HEK293 (cell line): ENCODE measurements around the gene PTPRF.

Experiments used
- CTCF ChIA-PET: fragments of 350-600 bp; formaldehyde crosslinking; extraction: SDS; loops from one replicate; lab custom pipeline; 2021; ENCODE audit warnings: antibody characterized with exemption; lab: Yijun Ruan, JAX
- POLR2A ChIA-PET: fragments of 300-600 bp; formaldehyde crosslinking; extraction: SDS; loops from one replicate; lab custom pipeline; 2020; ENCODE audit warnings: antibody characterized with exemption, inconsistent platforms; lab: Yijun Ruan, JAX
- H3K27ac ChIP-seq: fragments of 200-500 bp; sonication (Bioruptor generic); 2 replicates; pipeline ENCODE4 v1.5.1; 2014; ENCODE audit warnings: low read depth, low read length, control low read depth, inconsistent platforms; ENCODE audit errors: extremely low read depth
- H3K36me3 ChIP-seq, 2 experiments: fragments of 200-500 bp in 1 of 2; sonication (Bioruptor generic) in 1 of 2; 1 replicate in 1 of 2; 2 replicates in 1 of 2; pipeline ENCODE4 v1.5.1; 2014 to 2017; ENCODE audit warnings: inconsistent platforms in 2 of 2, low read length in 2 of 2; ENCODE audit not compliant: control insufficient read depth in 2 of 2, insufficient read depth in 1 of 2
- H3K4me1 ChIP-seq: fragments of 200-500 bp; sonication (Bioruptor generic); 2 replicates; pipeline ENCODE4 v1.5.1; 2014; ENCODE audit warnings: mild to moderate bottlenecking, low read length, inconsistent platforms; ENCODE audit not compliant: control insufficient read depth, insufficient read depth
- H3K4me3 ChIP-seq: 2 replicates; pipeline ENCODE4 v1.5.1; 2011; ENCODE audit warnings: low read depth, mild to moderate bottlenecking, control low read depth, low read length, moderate library complexity
- H3K9me3 ChIP-seq: fragments of 200-500 bp; sonication (Bioruptor generic); 2 replicates; pipeline ENCODE4 v1.5.1; 2014; ENCODE audit warnings: low read depth, low read length, inconsistent platforms; ENCODE audit not compliant: control insufficient read depth, insufficient read depth
- GFI1B ChIP-seq: fragments of 450-650 bp; formaldehyde crosslinking; IDR thresholded peaks from 2 replicates; pipeline ENCODE4 v1.5.1; 2016; ENCODE audit warnings: missing biosample characterization, missing genetic modification characterization
- GLI2 ChIP-seq: fragments of 450-650 bp; formaldehyde crosslinking; IDR thresholded peaks from 2 replicates; pipeline ENCODE4; 2017; ENCODE audit warnings: missing biosample characterization, missing genetic modification characterization, low read depth, borderline replicate concordance
- HOXA7 ChIP-seq: sonication (generic); formaldehyde crosslinking; IDR thresholded peaks from 2 replicates; pipeline ENCODE4 v1.8.1; 2022; ENCODE audit warnings: missing genetic modification reagents, borderline replicate concordance
- IKZF3 ChIP-seq: fragments of 450-650 bp; IDR thresholded peaks from 2 replicates; pipeline ENCODE4 v1.5.0; 2018; ENCODE audit warnings: missing biosample characterization, mild to moderate bottlenecking, missing genetic modification characterization, moderate library complexity
- KLF16 ChIP-seq: fragments of 450-650 bp; formaldehyde crosslinking; IDR thresholded peaks from 2 replicates; pipeline ENCODE4 v1.5.1; 2017; ENCODE audit warnings: missing biosample characterization, missing genetic modification characterization
- MEIS1 ChIP-seq: sonication (generic); formaldehyde crosslinking; IDR thresholded peaks from 2 replicates; pipeline ENCODE4 v1.8.1; 2022; ENCODE audit warnings: missing genetic modification reagents, mild to moderate bottlenecking, borderline replicate concordance
- ZBTB20 ChIP-seq: fragments of 450-650 bp; formaldehyde crosslinking; IDR thresholded peaks from 2 replicates; pipeline ENCODE4 v1.5.1; 2016; ENCODE audit warnings: missing biosample characterization, missing genetic modification characterization
- ZFP3 ChIP-seq: fragments of 450-650 bp; formaldehyde crosslinking; IDR thresholded peaks from 2 replicates; pipeline ENCODE4 v1.5.1; 2016; ENCODE audit warnings: low read depth, missing biosample characterization, missing genetic modification characterization
- ZFP69B ChIP-seq: fragments of 450-650 bp; formaldehyde crosslinking; IDR thresholded peaks from 2 replicates; pipeline ENCODE4 v1.5.1; 2016; ENCODE audit warnings: missing biosample characterization, missing genetic modification characterization
- ZNF112 ChIP-seq: fragments of 450-650 bp; formaldehyde crosslinking; IDR thresholded peaks from 2 replicates; pipeline ENCODE4 v1.5.0; 2017; ENCODE audit warnings: missing biosample characterization, missing genetic modification characterization
- ZNF146 ChIP-seq: fragments of 450-650 bp; formaldehyde crosslinking; IDR thresholded peaks from 2 replicates; pipeline ENCODE4 v1.5.1; 2016; ENCODE audit warnings: missing biosample characterization, missing genetic modification characterization
- ZNF157 ChIP-seq: fragments of 450-650 bp; formaldehyde crosslinking; IDR thresholded peaks from 2 replicates; pipeline ENCODE4 v1.5.1; 2016; ENCODE audit warnings: missing biosample characterization, missing genetic modification characterization
- ZNF248 ChIP-seq: fragments of 450-650 bp; formaldehyde crosslinking; IDR thresholded peaks from 2 replicates; pipeline ENCODE4 v1.5.1; 2017; ENCODE audit warnings: missing biosample characterization, missing genetic modification characterization
- ZNF324 ChIP-seq: fragments of 450-650 bp; formaldehyde crosslinking; IDR thresholded peaks from 2 replicates; pipeline ENCODE4 v1.5.1; 2016; ENCODE audit warnings: missing biosample characterization, missing genetic modification characterization
- ZNF416 ChIP-seq: fragments of 450-650 bp; formaldehyde crosslinking; IDR thresholded peaks from 2 replicates; pipeline ENCODE4 v1.5.1; 2016; ENCODE audit warnings: missing biosample characterization, missing genetic modification characterization
- ZNF544 ChIP-seq: fragments of 450-650 bp; formaldehyde crosslinking; IDR thresholded peaks from 2 replicates; pipeline ENCODE4 v1.5.0; 2017; ENCODE audit warnings: missing biosample characterization, missing genetic modification characterization
- ZNF610 ChIP-seq: fragments of 450-650 bp; formaldehyde crosslinking; IDR thresholded peaks from 2 replicates; pipeline ENCODE4 v1.5.1; 2016; ENCODE audit warnings: missing biosample characterization, missing genetic modification characterization, borderline replicate concordance
- ZNF629 ChIP-seq: fragments of 450-650 bp; formaldehyde crosslinking; IDR thresholded peaks from 2 replicates; pipeline ENCODE4 v1.5.1; 2017; ENCODE audit warnings: missing biosample characterization, missing genetic modification characterization
- ZNF701 ChIP-seq: fragments of 450-650 bp; formaldehyde crosslinking; IDR thresholded peaks from 2 replicates; pipeline ENCODE4 v1.5.1; 2016; ENCODE audit warnings: missing biosample characterization, missing genetic modification characterization
- ZNF777 ChIP-seq: fragments of 450-650 bp; formaldehyde crosslinking; IDR thresholded peaks from 2 replicates; pipeline ENCODE4 v1.5.1; 2017; ENCODE audit warnings: missing biosample characterization, missing genetic modification characterization, borderline replicate concordance
- ZSCAN30 ChIP-seq: fragments of 450-650 bp; IDR thresholded peaks from 2 replicates; pipeline ENCODE4 v1.5.1; 2018; ENCODE audit warnings: missing biosample characterization, mild to moderate bottlenecking, missing genetic modification characterization, moderate library complexity
- TF ChIP-seq, protein P1 (sequence below): fragments of 450-650 bp; formaldehyde crosslinking; IDR thresholded peaks from 2 replicates; pipeline ENCODE4 v1.5.1; 2017; ENCODE audit warnings: missing biosample characterization, mild to moderate bottlenecking, missing genetic modification characterization, moderate library complexity
- TF ChIP-seq, protein P2 (sequence below): fragments of 450-650 bp; formaldehyde crosslinking; IDR thresholded peaks from 2 replicates; pipeline ENCODE4 v1.5.1; 2016; ENCODE audit warnings: missing biosample characterization, missing genetic modification characterization
- TF ChIP-seq, protein P3 (sequence below): fragments of 450-650 bp; formaldehyde crosslinking; IDR thresholded peaks from 2 replicates; pipeline ENCODE4 v1.5.1; 2016; ENCODE audit warnings: missing biosample characterization, missing genetic modification characterization
- TF ChIP-seq, protein P4 (sequence below): IDR thresholded peaks from 2 replicates; pipeline ENCODE4 v1.6.1; 2011; ENCODE audit warnings: mild to moderate bottlenecking, low read depth, low read length, borderline replicate concordance

PTPRF gene

DNA sequence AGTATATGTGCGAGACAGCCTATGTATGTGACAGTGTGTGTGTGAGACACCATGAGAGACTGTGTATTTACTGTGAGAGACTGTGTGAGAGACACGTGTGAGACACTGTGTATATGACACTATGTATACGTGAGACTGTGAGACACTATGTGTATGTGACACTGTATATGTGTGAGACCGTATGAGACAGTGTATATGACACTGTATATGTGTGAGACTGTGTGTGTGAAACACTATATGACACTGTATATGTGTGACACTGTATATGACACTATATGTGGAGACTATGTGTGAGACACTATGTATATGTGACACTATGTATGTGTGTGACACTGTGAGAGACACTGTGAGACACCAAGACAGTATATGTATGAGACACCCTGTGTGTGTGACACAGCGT, 66.3 kb downstream of the PTPRF start (continued):
- TF ChIP-seq ZNF324 (tag by site-specific recombination) (no peak), ZBTB20 (no peak), ZNF146 (tag by site-specific recombination) (no peak), MEIS1 (CRISPR knock-in tag) (no peak), ZNF777 (tag by site-specific recombination) (no peak)
- TF ChIP-seq, protein P1, sequence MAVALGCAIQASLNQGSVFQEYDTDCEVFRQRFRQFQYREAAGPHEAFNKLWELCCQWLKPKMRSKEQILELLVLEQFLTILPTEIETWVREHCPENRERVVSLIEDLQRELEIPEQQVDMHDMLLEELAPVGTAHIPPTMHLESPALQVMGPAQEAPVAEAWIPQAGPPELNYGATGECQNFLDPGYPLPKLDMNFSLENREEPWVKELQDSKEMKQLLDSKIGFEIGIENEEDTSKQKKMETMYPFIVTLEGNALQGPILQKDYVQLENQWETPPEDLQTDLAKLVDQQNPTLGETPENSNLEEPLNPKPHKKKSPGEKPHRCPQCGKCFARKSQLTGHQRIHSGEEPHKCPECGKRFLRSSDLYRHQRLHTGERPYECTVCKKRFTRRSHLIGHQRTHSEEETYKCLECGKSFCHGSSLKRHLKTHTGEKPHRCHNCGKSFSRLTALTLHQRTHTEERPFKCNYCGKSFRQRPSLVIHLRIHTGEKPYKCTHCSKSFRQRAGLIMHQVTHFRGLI (tag by site-specific recombination) = no peak
- TF ChIP-seq, protein P2, sequence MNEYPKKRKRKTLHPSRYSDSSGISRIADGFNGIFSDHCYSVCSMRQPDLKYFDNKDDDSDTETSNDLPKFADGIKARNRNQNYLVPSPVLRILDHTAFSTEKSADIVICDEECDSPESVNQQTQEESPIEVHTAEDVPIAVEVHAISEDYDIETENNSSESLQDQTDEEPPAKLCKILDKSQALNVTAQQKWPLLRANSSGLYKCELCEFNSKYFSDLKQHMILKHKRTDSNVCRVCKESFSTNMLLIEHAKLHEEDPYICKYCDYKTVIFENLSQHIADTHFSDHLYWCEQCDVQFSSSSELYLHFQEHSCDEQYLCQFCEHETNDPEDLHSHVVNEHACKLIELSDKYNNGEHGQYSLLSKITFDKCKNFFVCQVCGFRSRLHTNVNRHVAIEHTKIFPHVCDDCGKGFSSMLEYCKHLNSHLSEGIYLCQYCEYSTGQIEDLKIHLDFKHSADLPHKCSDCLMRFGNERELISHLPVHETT (tag by site-specific recombination) = no peak
- TF ChIP-seq, protein P3, sequence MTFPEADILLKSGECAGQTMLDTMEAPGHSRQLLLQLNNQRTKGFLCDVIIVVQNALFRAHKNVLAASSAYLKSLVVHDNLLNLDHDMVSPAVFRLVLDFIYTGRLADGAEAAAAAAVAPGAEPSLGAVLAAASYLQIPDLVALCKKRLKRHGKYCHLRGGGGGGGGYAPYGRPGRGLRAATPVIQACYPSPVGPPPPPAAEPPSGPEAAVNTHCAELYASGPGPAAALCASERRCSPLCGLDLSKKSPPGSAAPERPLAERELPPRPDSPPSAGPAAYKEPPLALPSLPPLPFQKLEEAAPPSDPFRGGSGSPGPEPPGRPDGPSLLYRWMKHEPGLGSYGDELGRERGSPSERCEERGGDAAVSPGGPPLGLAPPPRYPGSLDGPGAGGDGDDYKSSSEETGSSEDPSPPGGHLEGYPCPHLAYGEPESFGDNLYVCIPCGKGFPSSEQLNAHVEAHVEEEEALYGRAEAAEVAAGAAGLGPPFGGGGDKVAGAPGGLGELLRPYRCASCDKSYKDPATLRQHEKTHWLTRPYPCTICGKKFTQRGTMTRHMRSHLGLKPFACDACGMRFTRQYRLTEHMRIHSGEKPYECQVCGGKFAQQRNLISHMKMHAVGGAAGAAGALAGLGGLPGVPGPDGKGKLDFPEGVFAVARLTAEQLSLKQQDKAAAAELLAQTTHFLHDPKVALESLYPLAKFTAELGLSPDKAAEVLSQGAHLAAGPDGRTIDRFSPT (tag by site-specific recombination) = no peak

DNA sequence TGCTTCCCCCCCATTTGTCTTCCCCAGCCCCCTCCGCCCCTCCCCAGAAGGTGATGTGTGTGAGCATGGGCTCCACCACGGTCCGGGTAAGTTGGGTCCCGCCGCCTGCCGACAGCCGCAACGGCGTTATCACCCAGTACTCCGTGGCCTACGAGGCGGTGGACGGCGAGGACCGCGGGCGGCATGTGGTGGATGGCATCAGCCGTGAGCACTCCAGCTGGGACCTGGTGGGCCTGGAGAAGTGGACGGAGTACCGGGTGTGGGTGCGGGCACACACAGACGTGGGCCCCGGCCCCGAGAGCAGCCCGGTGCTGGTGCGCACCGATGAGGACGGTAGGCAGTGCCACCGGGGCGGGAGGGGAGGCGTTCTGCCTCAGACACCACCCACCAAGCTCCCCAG, 67.0 kb downstream of the PTPRF start:
- Histone ChIP-seq H3K4me1 (no peaks in the 10 kb centered on the region), H3K4me3 (no peak overlapping the region), H3K36me3 (peaks cover 0 to 85% of the 10 kb centered on the region in 2 experiments; a peak in 1 of 3 replicates), H3K9me3 (no peaks in the 10 kb centered on the region), H3K27ac (no peak overlapping the region)
- TF ChIP-seq ZNF701 (tag by site-specific recombination) (no peak), ZNF248 (no peak), ZSCAN30 (tag by site-specific recombination) (no peak), ZNF157 (tag by site-specific recombination) (no peak), GFI1B (tag by site-specific recombination) (no peak), KLF16 (tag by site-specific recombination) (no peak), ZFP69B (tag by site-specific recombination) (no peak), HOXA7 (CRISPR knock-in tag) (no peak), ZNF544 (tag by site-specific recombination) (no peak), MEIS1 (CRISPR knock-in tag) (no peak), ZNF629 (tag by site-specific recombination) (no peak), ZFP3 (no peak), ZNF416 (tag by site-specific recombination) (no peak), IKZF3 (no peak), GLI2 (tag by site-specific recombination) (no peak), ZNF112 (no peak), ZNF610 (tag by site-specific recombination) (no peak)
- TF ChIP-seq, protein P4, sequence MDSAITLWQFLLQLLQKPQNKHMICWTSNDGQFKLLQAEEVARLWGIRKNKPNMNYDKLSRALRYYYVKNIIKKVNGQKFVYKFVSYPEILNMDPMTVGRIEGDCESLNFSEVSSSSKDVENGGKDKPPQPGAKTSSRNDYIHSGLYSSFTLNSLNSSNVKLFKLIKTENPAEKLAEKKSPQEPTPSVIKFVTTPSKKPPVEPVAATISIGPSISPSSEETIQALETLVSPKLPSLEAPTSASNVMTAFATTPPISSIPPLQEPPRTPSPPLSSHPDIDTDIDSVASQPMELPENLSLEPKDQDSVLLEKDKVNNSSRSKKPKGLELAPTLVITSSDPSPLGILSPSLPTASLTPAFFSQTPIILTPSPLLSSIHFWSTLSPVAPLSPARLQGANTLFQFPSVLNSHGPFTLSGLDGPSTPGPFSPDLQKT = no peak
- ChIA-PET POLR2A (no interaction called here), CTCF (no interaction called here)
